ENCODE data around the gene CYB5RL. TPM values are rescaled to one million over a fixed set of nuclear protein-coding genes. Genes with fewer than 3 reads are reported as not detected.
"Not testable (repeated sequence)": the region's sequence is repeated elsewhere in the genome, so short reads cannot be mapped to it uniquely, and the experiment has no call there.

Gene CYB5RL, protein sequence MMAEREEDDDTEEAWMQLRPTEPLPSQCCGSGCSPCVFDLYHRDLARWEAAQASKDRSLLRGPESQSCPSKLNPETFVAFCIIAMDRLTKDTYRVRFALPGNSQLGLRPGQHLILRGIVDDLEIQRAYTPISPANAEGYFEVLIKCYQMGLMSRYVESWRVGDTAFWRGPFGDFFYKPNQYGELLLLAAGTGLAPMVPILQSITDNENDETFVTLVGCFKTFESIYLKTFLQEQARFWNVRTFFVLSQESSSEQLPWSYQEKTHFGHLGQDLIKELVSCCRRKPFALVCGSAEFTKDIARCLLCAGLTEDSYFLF
- total RNA-seq (2014; rRNA removed; shearing (Covaris generic)) = 6.3 and 6.7 TPM in 2 replicates
- polyA plus RNA-seq (2015; cell fraction: cytosol; rRNA removed) = 3.5 and 3.8 TPM in 2 replicates
- polyA plus RNA-seq (2015; cell fraction: nucleus; rRNA removed) = 4.7 and 5.1 TPM in 2 replicates

DNA sequence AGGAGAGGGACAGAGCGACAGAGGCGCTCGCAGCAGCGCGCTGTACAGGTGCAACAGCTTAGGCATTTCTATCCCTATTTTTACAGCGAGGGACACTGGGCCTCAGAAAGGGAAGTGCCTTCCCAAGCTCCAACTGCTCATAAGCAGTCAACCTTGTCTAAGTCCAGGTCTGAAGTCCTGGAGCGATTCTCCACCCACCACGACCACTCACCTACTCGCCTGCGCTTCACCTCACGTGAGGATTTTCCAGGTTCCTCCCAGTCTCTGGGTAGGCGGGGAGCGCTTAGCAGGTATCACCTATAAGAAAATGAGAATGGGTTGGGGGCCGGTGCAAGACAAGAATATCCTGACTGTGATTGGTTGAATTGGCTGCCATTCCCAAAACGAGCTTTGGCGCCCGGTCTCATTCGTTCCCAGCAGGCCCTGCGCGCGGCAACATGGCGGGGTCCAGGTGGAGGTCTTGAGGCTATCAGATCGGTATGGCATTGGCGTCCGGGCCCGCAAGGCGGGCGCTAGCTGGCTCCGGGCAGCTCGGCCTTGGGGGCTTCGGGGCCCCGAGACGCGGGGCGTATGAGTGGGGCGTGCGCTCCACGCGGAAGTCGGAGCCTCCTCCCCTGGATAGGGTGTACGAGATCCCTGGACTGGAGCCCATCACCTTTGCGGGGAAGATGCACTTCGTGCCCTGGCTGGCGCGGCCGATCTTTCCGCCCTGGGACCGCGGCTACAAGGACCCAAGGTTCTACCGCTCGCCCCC, at the start of gene CYB5RL, which contains the start of gene MRPL37:
CYB5RL (minus strand) TSS at position 266 of the 754 bp plus-strand sequence. CDS start 4,414 bp downstream, outside the sequence.
MRPL37 (plus strand) TSS at position 403 of the 754 bp plus-strand sequence; CDS start at position 480, 77 bp downstream.
- peak; percentile 97 for DNase-seq (ENCODE audit: low read depth)

DNA sequence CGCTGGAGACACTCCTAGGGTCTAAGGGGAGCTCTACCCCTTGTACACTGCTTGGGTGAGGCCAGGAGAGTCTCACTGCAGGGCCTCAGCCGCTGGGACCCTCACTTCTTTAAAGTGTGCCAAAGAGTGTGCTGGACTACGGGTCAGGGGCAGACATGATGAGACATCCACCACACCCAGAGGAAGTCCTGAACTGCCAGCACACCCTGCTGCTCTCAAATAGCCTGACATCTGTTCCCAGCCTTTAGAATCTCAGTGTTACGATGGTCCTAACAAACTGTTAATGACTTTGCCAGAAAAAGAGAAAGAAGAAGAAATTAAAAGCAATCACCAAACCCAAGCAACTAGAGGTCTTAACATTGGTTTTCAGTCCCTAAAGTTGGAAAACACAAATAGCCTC, 49.1 kb upstream of the CYB5RL start:
- peak; percentile 40 for DNase-seq (ENCODE audit: low read depth)

DNA sequence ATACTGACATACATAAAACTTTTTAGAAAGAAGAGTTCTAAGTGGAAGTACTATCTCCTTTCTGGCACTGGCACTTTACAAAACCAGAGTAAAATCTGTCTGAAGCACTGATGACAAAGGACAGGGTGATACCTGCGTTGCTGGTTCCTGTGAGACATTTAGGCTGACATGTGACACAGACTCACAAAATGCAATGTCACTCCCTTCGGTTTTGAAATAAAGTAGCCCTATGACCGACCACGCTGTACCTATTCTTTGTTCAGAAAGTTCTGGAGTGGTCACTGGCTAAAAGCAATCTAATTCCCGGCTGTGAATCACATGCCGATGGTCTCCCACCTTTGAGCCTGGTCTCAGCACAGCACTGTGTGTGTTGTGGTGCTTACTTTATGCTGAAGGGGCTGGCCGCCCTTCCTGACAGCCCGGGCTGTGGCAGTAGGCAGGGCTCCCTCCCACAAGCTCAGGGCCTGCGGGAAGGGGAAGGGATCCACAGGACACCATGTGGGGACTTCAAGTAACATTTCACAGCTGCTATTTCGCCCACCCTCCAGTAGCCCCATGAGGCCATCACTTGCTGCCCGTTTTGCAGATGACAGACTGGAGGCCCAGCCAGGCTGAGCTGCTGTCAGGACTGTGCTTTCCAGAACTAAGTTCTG, 48.2 kb upstream of the CYB5RL start:
- DNase-seq (ENCODE audit: low read depth) = no peak

DNA sequence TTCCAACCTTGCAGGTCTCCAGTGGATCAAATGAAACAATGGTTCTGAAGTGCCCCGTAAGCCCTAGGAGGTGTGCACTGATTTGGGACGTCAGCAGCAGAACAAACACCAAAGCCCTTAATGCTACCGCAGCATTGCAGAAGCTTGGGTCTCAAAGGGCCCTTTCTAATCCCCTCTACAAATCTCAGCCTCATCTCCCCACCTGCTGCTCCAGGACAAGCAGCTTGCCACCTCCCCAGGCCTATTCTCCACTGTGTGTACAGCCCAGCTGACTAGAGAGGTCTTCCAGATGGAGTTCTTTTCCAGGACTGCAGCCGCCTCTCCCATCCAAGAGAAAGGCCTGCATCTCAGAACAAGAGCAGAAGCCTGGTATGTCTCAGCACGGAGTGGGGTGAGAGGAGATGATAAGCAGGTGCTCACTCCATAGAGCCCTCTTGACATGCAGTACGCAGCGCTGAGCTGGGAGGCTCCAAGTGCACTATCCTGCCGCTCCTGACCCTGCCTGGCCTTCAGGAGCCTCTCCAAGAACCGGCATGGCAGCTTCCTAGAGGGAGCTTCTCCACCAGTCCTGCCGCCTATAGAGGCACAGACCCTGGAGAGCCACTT, 46.4 kb upstream of the CYB5RL start:
- DNase-seq (ENCODE audit: low read depth) = no peak

DNA sequence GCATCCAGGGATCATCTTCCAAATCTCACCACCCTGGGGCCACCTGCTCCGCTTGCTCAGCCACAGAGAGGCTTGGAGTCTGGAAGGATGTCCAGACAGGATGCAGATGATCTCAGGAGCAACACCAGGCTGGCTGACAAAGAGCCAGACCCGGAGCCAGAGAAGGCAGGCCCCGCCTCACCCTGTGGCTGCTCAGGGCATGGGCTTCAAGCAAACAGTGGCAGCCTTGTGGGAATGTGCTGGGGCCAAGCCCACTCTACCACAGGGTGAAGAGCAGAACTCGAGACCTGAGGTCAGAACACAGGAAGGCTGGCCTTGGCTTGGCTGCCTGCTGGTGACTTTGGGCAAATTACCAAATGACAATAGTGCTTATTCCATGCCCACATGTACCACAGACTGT, 45.7 kb upstream of the CYB5RL start:
- DNase-seq (ENCODE audit: low read depth) = peak; percentile 71

DNA sequence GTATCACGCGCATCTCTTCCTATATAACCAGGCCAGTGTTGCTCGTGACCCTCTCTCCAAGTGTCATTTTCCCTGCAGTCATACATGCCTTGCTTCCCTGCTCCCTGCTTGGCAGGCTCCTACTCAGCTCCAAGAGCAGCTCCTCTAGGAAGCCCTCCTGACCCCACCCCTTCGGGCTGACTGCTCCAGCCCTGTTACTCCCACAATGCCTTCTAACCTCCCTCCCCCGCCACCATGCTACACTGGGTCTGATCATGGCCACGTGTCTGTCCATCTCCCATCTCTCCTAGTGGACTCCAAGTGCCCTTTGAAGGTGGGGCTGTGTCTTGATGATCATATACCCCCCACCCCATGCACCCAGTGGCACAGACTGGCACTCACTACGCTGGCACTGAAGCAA, 44.8 kb upstream of the CYB5RL start:
- no peak for DNase-seq (ENCODE audit: low read depth)

DNA sequence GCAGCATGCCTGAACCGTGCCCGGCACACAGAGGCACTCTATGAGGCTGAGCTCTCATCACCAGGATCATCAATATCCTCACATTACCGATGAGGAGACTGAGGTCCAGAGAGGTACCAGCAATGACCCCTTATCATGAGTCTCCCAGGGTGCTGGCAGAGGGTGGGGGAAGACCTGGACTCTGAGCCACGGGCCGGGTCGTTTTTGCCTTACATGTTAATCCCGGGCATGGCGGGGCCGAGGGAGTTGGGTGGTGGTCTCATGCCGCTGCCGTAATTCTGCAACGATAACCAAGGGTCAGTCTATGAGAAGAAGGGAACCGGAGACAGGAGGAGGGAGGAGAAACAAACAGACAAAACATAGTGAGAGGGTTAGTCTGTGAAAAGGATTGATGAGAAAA, 43.2 kb upstream of the CYB5RL start:
- DNase-seq (ENCODE audit: low read depth) = no peak

DNA sequence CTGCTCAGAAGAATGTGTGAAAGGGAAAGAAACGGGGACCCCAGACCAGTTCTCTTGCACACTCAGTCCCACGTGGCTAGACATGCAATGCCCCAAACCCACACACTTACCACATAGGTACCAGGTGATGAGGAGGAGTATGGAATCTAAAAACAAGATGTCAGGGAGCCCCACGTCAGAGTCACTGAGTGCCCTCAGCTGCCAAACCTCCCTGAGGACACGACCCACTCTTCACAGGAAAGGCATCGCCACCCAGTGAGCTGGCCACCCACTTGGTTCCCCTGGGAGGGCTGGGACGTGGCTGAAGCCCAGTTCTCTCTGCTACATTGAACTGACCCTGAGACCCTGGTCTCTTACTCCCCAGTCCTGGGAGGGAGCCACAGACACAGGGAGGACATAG, 41.5 kb upstream of the CYB5RL start:
- no peak for DNase-seq (ENCODE audit: low read depth)

DNA sequence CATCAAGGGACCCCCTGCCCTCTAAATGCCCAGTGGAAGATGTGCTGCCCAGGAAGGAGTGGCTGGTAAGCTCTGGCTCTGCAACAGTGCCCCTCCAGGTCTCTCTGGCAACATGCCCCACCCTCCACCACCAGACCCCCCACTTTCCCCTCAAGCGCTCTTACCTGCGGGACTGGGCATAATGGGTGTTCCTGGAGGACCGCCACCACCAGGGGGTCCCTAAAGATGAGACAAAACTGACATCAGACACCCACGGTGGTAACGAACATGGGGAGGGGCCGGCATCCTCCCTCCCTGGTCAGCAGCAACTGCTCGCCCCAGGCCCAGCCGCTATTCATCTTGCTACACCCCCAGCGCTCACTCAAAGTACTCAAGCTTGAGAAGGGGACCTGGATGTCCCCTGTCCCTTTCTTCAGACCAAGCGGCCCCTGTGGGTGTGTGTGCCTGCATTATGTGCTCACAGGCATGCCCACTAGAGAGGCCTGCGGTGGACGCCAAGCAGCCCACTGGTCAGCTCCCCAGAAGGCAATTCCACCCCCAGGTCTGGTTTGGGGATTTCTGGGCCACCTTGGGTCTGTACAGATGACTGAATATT, 41.0 kb upstream of the CYB5RL start:
- DNase-seq (ENCODE audit: low read depth) = no peak

DNA sequence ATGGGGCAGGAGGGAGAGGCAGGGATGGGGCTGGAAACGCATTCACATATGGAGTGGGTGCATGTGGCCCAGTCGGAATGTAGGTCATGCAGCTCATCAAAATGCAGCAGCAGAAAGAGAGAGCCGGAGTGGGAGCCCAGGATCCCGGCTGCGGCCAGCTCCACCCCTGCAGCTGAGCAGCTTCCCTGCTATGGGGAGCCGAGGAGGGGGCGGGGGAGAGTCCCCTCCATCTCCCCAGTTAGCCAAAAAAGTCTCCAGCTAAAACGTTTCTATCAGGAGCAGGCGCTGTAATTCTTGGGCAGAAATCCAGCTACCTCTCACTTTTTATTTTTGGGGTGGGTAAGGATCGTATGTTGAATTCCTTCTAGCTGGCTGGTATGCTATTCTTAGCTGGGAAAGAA, 39.8 kb upstream of the CYB5RL start:
- DNase-seq (ENCODE audit: low read depth) = no peak

DNA sequence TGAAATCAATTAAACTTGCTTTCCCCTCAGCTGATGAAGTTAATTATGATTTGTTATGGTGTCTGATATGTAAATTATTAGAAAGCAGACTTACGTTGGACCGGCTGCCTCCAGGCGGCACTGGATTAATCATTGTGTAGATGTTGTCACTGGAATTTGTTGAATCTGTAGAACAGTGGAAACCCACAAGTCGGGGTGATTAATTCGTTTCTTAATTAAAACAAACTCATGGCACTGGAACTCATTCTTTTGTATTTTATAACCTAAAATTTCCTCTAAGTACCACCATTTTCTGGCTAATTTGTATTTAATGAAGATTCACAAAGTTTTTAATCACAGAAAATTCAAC, 39.2 kb upstream of the CYB5RL start:
- DNase-seq (ENCODE audit: low read depth) = no peak

DNA sequence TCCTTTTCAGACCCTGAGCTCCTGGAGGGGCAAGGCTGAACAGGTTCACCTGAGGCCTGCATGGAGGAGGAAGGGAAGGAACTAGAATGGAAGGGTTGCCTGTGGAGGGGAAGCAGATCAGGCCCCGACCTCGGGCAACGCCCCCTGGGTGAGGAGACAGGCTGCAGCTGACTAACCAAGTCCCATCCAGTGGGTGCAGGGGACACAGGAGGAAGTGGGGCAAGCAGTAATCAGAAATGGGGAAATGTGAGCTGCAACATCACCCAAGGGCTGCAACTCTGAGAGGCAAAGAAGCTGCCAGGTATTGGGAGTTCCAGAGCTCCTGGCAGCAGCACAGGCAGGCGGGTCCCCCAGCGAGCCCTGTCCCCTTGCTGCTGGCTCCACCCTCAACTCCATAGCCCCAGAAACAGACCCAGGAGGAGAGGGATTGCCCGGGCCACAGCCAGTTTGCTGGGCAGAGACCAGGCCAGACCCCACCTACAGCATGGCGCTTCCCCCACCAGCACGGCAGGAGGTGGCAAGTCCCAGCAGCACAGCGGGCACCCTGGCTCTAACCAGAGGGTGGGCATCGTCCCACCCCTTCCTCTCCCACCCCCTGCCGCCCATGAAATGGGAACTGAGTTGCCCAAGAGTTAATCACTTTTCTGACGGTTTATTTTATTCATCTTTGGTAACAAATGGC, 38.7 kb upstream of the CYB5RL start:
- no peak for DNase-seq (ENCODE audit: low read depth)

DNA sequence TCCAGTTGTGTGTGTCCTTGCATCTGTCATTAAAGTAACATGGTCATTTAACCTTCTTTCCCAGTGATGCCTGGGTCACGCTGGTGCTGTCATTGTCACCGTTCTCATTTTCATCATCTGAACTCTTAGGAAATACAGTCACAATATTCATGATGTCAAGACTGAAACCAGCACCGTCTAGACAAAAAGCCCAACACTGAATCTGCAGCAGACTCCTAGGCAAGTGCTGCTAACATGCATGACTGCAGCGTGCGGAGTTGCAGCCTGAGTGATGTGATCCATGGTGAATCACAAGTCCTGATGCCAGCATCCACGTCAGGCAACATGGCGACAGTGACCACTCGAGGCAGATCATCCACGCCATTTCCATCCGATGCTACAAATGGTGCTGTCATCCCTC, 37.8 kb upstream of the CYB5RL start:
- DNase-seq (ENCODE audit: low read depth) = no peak

DNA sequence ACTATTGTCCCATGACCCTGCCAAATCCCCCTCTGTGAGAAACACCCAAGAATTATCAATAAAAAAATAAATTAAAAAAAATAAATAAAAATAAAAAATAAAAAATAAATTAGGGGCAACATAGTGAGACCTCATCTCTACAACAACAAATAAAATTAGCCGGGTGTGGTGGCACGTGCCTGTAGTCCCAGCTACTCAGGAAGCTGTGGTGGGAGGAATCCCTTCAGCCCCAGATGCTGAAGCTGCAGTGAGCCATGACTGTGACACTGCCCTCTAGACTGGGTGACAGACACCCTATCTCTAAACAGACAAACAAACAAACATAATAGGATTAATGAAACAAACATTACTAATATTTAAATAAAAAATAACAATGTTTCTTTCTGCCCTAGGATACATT, 34.5 kb upstream of the CYB5RL start:
- no peak for DNase-seq (ENCODE audit: low read depth)

DNA sequence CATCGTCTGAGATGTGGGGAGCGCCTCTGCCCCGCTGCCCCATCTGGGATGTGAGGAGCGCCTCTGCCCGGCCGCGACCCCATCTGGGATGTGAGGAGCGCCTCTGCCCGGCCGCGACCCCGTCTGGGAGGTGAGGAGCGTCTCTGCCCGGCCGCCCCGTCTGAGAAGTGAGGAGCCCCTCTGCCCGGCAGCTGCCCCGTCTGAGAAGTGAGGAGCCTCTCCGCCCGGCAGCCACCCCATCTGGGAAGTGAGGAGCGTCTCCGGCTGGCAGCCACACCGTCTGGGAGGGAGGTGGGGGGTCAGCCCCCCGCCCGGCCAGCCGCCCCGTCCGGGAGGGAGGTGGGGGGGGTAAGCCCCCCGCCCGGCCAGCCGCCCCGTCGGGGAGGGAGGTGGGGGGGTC, 33.4 kb upstream of the CYB5RL start:
- DNase-seq (ENCODE audit: low read depth) = not testable (repeated sequence)

DNA sequence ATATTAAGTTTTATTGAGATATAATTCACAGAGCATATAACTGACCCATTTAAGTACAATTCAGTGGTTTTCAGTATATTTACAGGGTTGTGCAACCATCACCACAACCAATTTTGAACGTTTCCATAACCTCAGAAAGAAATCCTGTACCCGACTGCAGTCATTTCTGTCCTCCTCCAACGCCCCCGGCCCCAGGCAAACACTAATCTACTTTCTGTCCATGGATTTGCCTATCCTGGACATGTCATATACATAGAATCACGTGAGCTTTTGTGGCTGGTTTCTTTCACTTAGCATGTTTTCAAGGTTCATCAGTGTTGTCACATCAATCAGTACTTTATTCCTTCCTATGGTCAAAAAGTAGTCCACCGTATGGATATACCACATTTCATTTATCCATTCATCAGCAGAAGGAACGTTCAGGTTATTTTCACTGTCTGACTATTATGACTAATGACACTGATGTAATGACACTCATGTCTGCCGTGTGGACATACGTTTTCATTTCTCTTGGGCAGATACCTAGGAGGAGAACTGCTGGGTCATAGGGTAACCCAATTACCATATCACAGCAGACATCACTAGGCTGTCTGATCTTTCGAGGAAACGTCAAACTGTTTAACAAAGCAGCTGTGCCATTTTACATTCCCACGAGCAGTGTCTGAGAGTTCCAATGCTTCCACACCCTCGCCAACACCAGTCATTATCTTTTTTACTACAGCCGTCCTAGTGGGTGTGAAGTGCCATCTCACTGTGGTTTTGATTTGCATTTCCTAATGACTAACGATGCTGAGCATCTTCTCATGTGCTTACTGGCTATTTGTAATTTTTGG, 30.9 kb upstream of the CYB5RL start:
- no peak for DNase-seq (ENCODE audit: low read depth)

DNA sequence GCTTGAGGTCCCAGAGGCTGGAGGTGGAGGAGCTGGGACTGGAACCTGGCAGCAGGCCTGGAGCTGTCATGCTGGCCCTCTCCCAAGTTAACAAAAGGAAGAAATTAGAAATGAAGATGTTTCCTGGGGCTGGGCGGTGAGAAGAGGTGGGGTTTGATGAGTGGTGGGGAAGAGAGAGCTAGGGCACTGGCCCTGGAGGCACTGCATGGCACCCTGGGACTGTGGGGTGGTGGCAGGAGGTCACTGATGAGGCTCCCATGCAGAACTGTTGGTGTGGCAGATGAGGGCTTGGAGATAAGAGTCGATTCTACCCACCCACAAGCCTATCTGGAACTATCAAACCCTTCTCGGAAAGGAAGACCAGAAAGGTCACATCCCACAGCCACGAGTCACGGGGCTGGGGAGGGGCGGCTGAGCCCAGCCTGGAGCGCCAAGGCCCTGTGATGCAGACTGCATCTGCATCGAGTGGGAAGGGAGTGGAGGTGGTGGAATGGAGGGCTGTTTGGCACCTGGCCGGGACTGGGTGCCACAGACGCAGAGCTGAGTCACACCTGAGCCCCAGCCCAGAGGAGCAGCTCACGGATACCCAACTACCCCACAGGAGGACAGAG, 29.6 kb upstream of the CYB5RL start:
- peak; percentile 82 for DNase-seq (ENCODE audit: low read depth)

DNA sequence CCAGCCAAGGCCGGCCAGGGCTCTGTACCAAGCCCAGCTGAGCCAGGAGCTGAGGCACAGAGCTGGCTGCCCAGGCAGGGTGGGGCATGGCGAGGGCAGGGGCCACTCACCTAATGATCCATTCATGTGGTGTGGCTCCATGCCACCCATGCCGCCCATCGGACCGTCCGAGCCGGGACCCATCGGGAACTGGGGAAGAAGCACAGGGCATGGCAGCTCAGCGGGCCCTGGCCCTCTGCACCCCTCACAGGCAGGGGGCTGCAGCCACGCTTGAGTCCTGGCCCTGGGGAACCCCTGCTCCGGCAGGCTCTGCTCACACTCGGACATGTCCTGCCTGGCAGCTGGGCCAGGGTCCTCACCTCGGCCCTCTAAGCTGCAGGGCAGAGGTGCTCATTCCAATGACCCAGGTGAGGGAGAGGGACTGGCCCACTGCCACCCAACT, 28.8 kb upstream of the CYB5RL start:
- DNase-seq (ENCODE audit: low read depth) = no peak

DNA sequence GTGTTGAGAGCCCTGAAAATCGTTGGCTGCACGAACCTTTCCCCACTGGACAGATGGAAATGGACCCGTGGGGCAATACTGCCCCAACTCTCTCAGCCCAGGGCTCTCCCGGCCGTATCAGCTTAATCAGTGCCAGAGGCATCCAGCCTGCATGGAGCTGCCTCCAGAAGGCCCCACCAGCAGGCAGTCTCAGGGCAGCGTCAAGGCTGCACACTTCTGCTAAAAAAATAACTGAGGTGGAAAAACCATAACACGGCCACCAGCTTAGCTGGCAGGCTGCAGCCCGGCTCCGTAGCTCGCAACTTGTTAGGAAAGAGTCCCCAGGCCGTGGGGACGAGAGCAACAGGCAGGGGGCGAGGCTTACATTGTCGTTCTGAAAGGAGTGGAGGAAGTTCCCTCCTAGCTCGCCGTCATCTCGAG, 28.1 kb upstream of the CYB5RL start:
- no peak for DNase-seq (ENCODE audit: low read depth)
